Measurements from ENCODE around the gene WWC1. TPM values are rescaled to one million over a fixed set of nuclear protein-coding genes. Genes with fewer than 3 reads are reported as not detected.

WWC1 gene
- total RNA-seq, 1 donor from 2014 or later = 13.7 TPM

- no peak for DNase-seq (ENCODE audit: low read depth, low spot score)
- TF ChIP-seq CTCF (conservative IDR thresholded peaks at IDR 0.05) = no peak
- H3K27ac Mint-ChIP-seq (ENCODE audit: unreplicated experiment) = no peak overlapping the region
- H3K9me3 Mint-ChIP-seq = peaks cover 3% of the 10 kb centered on the region
- no peaks in the 10 kb centered on the region for H3K27me3 Mint-ChIP-seq (ENCODE audit: low read depth)
- H3K36me3 Mint-ChIP-seq (ENCODE audit: low read depth) = peaks cover 4% of the 10 kb centered on the region
- H3K4me3 Mint-ChIP-seq = no peak overlapping the region
- no peaks in the 10 kb centered on the region for H3K4me1 Mint-ChIP-seq
Observed at GRCh38 chr5:168260353-168261226, 30.9 kb upstream of the WWC1 start.

- Mint-ChIP-seq H3K4me1 (no peaks in the 10 kb centered on the region), H3K27me3 (ENCODE audit: low read depth) (no peaks in the 10 kb centered on the region), H3K9me3 (peaks cover 3% of the 10 kb centered on the region), H3K4me3 (no peak overlapping the region), H3K36me3 (ENCODE audit: low read depth) (peaks cover 4% of the 10 kb centered on the region), H3K27ac (ENCODE audit: unreplicated experiment) (no peak overlapping the region)
- no peak for TF ChIP-seq CTCF (conservative IDR thresholded peaks at IDR 0.05)
- no peak for DNase-seq (ENCODE audit: low read depth, low spot score)
Observed at GRCh38 chr5:168261227-168261571, 30.2 kb upstream of the WWC1 start.

- Mint-ChIP-seq H3K9me3 (peaks cover 3% of the 10 kb centered on the region), H3K4me3 (no peak overlapping the region), H3K27ac (ENCODE audit: unreplicated experiment) (no peak overlapping the region), H3K27me3 (ENCODE audit: low read depth) (no peaks in the 10 kb centered on the region), H3K4me1 (no peaks in the 10 kb centered on the region), H3K36me3 (ENCODE audit: low read depth) (peaks cover 4% of the 10 kb centered on the region)
- DNase-seq (ENCODE audit: low read depth, low spot score) = no peak
- TF ChIP-seq CTCF (conservative IDR thresholded peaks at IDR 0.05) = no peak
Observed at GRCh38 chr5:168262042-168262743, 29.3 kb upstream of the WWC1 start.

GRCh38 chr5:168263121-168263520 is 28.3 kb upstream of the WWC1 start:
- no peak for TF ChIP-seq CTCF (conservative IDR thresholded peaks at IDR 0.05)
- Mint-ChIP-seq H3K27ac (ENCODE audit: unreplicated experiment) (no peak overlapping the region), H3K9me3 (peaks cover 3% of the 10 kb centered on the region), H3K4me3 (no peak overlapping the region), H3K36me3 (ENCODE audit: low read depth) (peaks cover 4% of the 10 kb centered on the region), H3K27me3 (ENCODE audit: low read depth) (peaks cover 4% of the 10 kb centered on the region), H3K4me1 (no peaks in the 10 kb centered on the region)
- no peak for DNase-seq (ENCODE audit: low read depth, low spot score)

GRCh38 chr5:168266016-168266415 is 25.4 kb upstream of the WWC1 start:
- H3K27ac Mint-ChIP-seq (ENCODE audit: unreplicated experiment) = no peak overlapping the region
- H3K4me1 Mint-ChIP-seq = peaks cover 18% of the 10 kb centered on the region
- H3K36me3 Mint-ChIP-seq (ENCODE audit: low read depth) = no peaks in the 10 kb centered on the region
- peaks cover 18% of the 10 kb centered on the region for H3K27me3 Mint-ChIP-seq (ENCODE audit: low read depth)
- no peak for TF ChIP-seq CTCF (conservative IDR thresholded peaks at IDR 0.05)
- H3K4me3 Mint-ChIP-seq = no peak overlapping the region
- H3K9me3 Mint-ChIP-seq = no peaks in the 10 kb centered on the region
- DNase-seq (ENCODE audit: low read depth, low spot score) = no peak

Measured in neural crest cell (in vitro differentiated cells).